Measurements from ENCODE around the gene BRD3OS. TPM values are rescaled to one million over a fixed set of nuclear protein-coding genes. Genes with fewer than 3 reads are reported as not detected.

BRD3OS gene
- total and polyA plus RNA-seq, 10 of the 15 experiments (the other 5 are each of a cell fraction or from before 2014, with no cell fraction given): 2.1 to 13.7 (median 10.7) TPM

- RAD21 ChIA-PET (ENCODE audit: unreplicated experiment): no interaction called here
- H3K9ac ChIP-seq (ENCODE audit: control insufficient read depth, insufficient read depth, low read length): no peak overlapping the region
- H3K4me3 ChIP-seq: no peak overlapping the region
- H3K9me3 ChIP-seq (replicated peaks; ENCODE audit: control insufficient read depth, insufficient read depth, low read length): no peaks in the 10 kb centered on the region; the same call in 2 of the 3 replicates
- no peaks in the 10 kb centered on the region for H3K79me2 ChIP-seq (ENCODE audit: control insufficient read depth, insufficient read depth, low read length)
- in situ Hi-C loops (cut with MboI): no loop called here
- H3K4me2 ChIP-seq (ENCODE audit: control insufficient read depth, insufficient read depth): no peak overlapping the region
- intact Hi-C loops (cut with micrococcal nuclease; ENCODE audit: unreplicated experiment): no loop called here
- no peak for ATAC-seq
- POLR2A ChIA-PET: no interaction called here
- H3K4me1 ChIP-seq (ENCODE audit: control insufficient read depth, insufficient read depth, low read length): no peaks in the 10 kb centered on the region
- no peak for TF ChIP-seq IKZF1 (conservative IDR thresholded peaks at IDR 0.05)
- BruUV-seq (replicated peaks): no TSS peak
- no peak overlapping the region for H3K27ac ChIP-seq (ENCODE audit: control insufficient read depth, insufficient read depth)
- no peaks in the 10 kb centered on the region for H3K36me3 ChIP-seq (ENCODE audit: control insufficient read depth in 2 of 2, insufficient read depth in 2 of 2, low read length in 1 of 2)
- WGBS (ENCODE audit: insufficient coverage, insufficient replicate concordance, low lambda C conversion rate, missing lambda C conversion rate): 0% methylated on average over 1 of the region's 1 CpG
- FAIRE-seq: no peak
- H3K27me3 ChIP-seq (replicated peaks in 1 of 2; ENCODE audit: control insufficient read depth in 2 of 2, insufficient read depth in 2 of 2, low read length in 1 of 2): no peaks in the 10 kb centered on the region
- CTCF ChIA-PET: no interaction called here
- SMC1A ChIA-PET (ENCODE audit: uncharacterized antibody, unreplicated experiment): no interaction called here
- no peak for DNase-seq (ENCODE audit: low read depth, low spot score)
- H2AFZ ChIP-seq (ENCODE audit: control insufficient read depth, low read depth, low read length): no peak overlapping the region
- no peaks in the 10 kb centered on the region for H4K20me1 ChIP-seq (ENCODE audit: control insufficient read depth, insufficient read depth)
These were observed 51.4 kb downstream of the BRD3OS start for GRCh38 chr9:134076644-134077043.

Other genes with a start within 250 kb of the BRD3OS start
- gene VAV2, start 33.2 kb upstream of the BRD3OS start, total RNA-seq (2014; rRNA removed): 15.4 and 17.3 TPM in 2 replicates
- 17.8 and 18.1 TPM in 2 replicates for gene VAV2, start 33.2 kb upstream of the BRD3OS start, total RNA-seq (2014; rRNA removed; fragmentation: Illumina TruSeq; extraction: Trizol)
- gene VAV2, start 33.2 kb upstream of the BRD3OS start, total RNA-seq (2021): 36.0 and 43.9 TPM in 2 replicates
- gene VAV2, start 33.2 kb upstream of the BRD3OS start, polyA plus RNA-seq (2011; rRNA removed): 9.7 and 13.3 TPM in 2 replicates
- 16.1 and 23.6 TPM in 2 replicates for gene VAV2, start 33.2 kb upstream of the BRD3OS start, polyA plus RNA-seq (2014; fragmentation: Illumina TruSeq; extraction: Trizol)
- gene VAV2, start 33.2 kb upstream of the BRD3OS start, polyA plus RNA-seq (2014; fragmentation: Nextera tagmentation; extraction: Ambion mirVana): under 1 TPM; 0.13 to 0.53 TPM
- 26.7 and 30.9 TPM in 2 replicates for gene VAV2, start 33.2 kb upstream of the BRD3OS start, polyA plus RNA-seq (2014; rRNA removed)
- gene VAV2, start 33.2 kb upstream of the BRD3OS start, polyA plus RNA-seq (2016; fragmentation: Nextera tagmentation; extraction: Ambion mirVana): 10 to 100 TPM; 13.5 to 16.6 TPM
- 4.0 and 4.6 TPM in 2 replicates for gene BRD3, start 42.5 kb downstream of the BRD3OS start, total RNA-seq (2014; rRNA removed)
- gene BRD3, start 42.5 kb downstream of the BRD3OS start, total RNA-seq (2014; rRNA removed; fragmentation: Illumina TruSeq; extraction: Trizol): 1.8 and 2.0 TPM in 2 replicates
- gene BRD3, start 42.5 kb downstream of the BRD3OS start, total RNA-seq (2021): 20.8 and 26.3 TPM in 2 replicates
- gene BRD3, start 42.5 kb downstream of the BRD3OS start, polyA plus RNA-seq (2011; rRNA removed): 2.5 and 3.2 TPM in 2 replicates
- 4.1 and 5.1 TPM in 2 replicates for gene BRD3, start 42.5 kb downstream of the BRD3OS start, polyA plus RNA-seq (2014; fragmentation: Illumina TruSeq; extraction: Trizol)
- gene BRD3, start 42.5 kb downstream of the BRD3OS start, polyA plus RNA-seq (2014; fragmentation: Nextera tagmentation; extraction: Ambion mirVana): 1 to 10 TPM in 1 of 2 experiments, under 1 TPM in 1; 0.53 to 1.1 TPM
- gene BRD3, start 42.5 kb downstream of the BRD3OS start, polyA plus RNA-seq (2014; rRNA removed): 8.6 and 9.5 TPM in 2 replicates
- gene BRD3, start 42.5 kb downstream of the BRD3OS start, polyA plus RNA-seq (2016; fragmentation: Nextera tagmentation; extraction: Ambion mirVana): 10 to 100 TPM; 17.2 to 19.0 TPM
- 27.6 and 33.2 TPM in 2 replicates for gene WDR5, start 110.6 kb downstream of the BRD3OS start, total RNA-seq (2014; rRNA removed)
- gene WDR5, start 110.6 kb downstream of the BRD3OS start, total RNA-seq (2014; rRNA removed; fragmentation: Illumina TruSeq; extraction: Trizol): 24.0 and 27.0 TPM in 2 replicates
- gene WDR5, start 110.6 kb downstream of the BRD3OS start, total RNA-seq (2021): 43.7 and 43.9 TPM in 2 replicates
- gene WDR5, start 110.6 kb downstream of the BRD3OS start, polyA plus RNA-seq (2011; rRNA removed): 25.5 and 29.0 TPM in 2 replicates
- 30.7 and 33.1 TPM in 2 replicates for gene WDR5, start 110.6 kb downstream of the BRD3OS start, polyA plus RNA-seq (2014; fragmentation: Illumina TruSeq; extraction: Trizol)
- 1 to 10 TPM; 1.4 to 3.8 TPM for gene WDR5, start 110.6 kb downstream of the BRD3OS start, polyA plus RNA-seq (2014; fragmentation: Nextera tagmentation; extraction: Ambion mirVana)
- gene WDR5, start 110.6 kb downstream of the BRD3OS start, polyA plus RNA-seq (2014; rRNA removed): 37.1 and 44.9 TPM in 2 replicates
- 10 to 100 TPM; 36.9 to 42.7 TPM for gene WDR5, start 110.6 kb downstream of the BRD3OS start, polyA plus RNA-seq (2016; fragmentation: Nextera tagmentation; extraction: Ambion mirVana)
- not detected in 2 replicates for gene RNU6ATAC, start 139.1 kb downstream of the BRD3OS start, total RNA-seq (2014; rRNA removed)
- 184 and 189 TPM in 2 replicates for gene RNU6ATAC, start 139.1 kb downstream of the BRD3OS start, total RNA-seq (2014; rRNA removed; fragmentation: Illumina TruSeq; extraction: Trizol)
- gene RNU6ATAC, start 139.1 kb downstream of the BRD3OS start, total RNA-seq (2021): 69.7 and 89.7 TPM in 2 replicates
- not detected in 2 replicates for gene RNU6ATAC, start 139.1 kb downstream of the BRD3OS start, polyA plus RNA-seq (2011; rRNA removed)
- gene RNU6ATAC, start 139.1 kb downstream of the BRD3OS start, polyA plus RNA-seq (2014; fragmentation: Illumina TruSeq; extraction: Trizol): not detected in 2 replicates
- gene RNU6ATAC, start 139.1 kb downstream of the BRD3OS start, polyA plus RNA-seq (2014; fragmentation: Nextera tagmentation; extraction: Ambion mirVana): not detected
- not detected in 2 replicates for gene RNU6ATAC, start 139.1 kb downstream of the BRD3OS start, polyA plus RNA-seq (2014; rRNA removed)
- gene RNU6ATAC, start 139.1 kb downstream of the BRD3OS start, polyA plus RNA-seq (2016; fragmentation: Nextera tagmentation; extraction: Ambion mirVana): not detected

All from GM12878 (cell line).